NCI-H226 (cell line): Measurements from ENCODE around the gene NAA40.

Experiments
- DNase-seq: peaks from one replicate; pipeline ENCODE4 v3.0.0-alpha.2; 2015

NAA40 gene

GRCh38 chr11:63913866-63914830 lies 24.7 kb upstream of the NAA40 start:
- no peak for DNase-seq

- no peak for DNase-seq
Measured at GRCh38 chr11:63914896-63915691, 23.7 kb upstream of the NAA40 start.

- no peak for DNase-seq
Measured at GRCh38 chr11:63915961-63916836, 22.6 kb upstream of the NAA40 start.

- DNase-seq, result peak; percentile 57
Measured at GRCh38 chr11:63916837-63917691, 21.7 kb upstream of the NAA40 start, which contains the start of gene RCOR2. Gene RCOR2 (minus strand): TSS chr11:63917164. CDS start chr11:63916456, 708 bp downstream.

- no peak for DNase-seq
Measured at GRCh38 chr11:63917692-63918506, 20.9 kb upstream of the NAA40 start.

- DNase-seq, result no peak
Measured at GRCh38 chr11:63918507-63919191, 20.2 kb upstream of the NAA40 start.

GRCh38 chr11:63919267-63920125 lies 19.3 kb upstream of the NAA40 start:
- DNase-seq, result no peak

- no peak for DNase-seq
Measured at GRCh38 chr11:63920126-63920938, 18.5 kb upstream of the NAA40 start.

GRCh38 chr11:63920939-63921417 lies 17.8 kb upstream of the NAA40 start:
- no peak for DNase-seq

- no peak for DNase-seq
Measured at GRCh38 chr11:63922673-63923192, 16.1 kb upstream of the NAA40 start.

- DNase-seq, result no peak
Measured at GRCh38 chr11:63923319-63923718, 15.5 kb upstream of the NAA40 start.

GRCh38 chr11:63929616-63930015 lies 9.2 kb upstream of the NAA40 start:
- DNase-seq, result no peak

- no peak for DNase-seq
Measured at GRCh38 chr11:63931045-63931444, 7.8 kb upstream of the NAA40 start.

- no peak for DNase-seq
Measured at GRCh38 chr11:63931876-63932275, 6.9 kb upstream of the NAA40 start.

GRCh38 chr11:63933459-63933858 lies 5.3 kb upstream of the NAA40 start:
- no peak for DNase-seq

- DNase-seq, result peak; percentile 38
Measured at GRCh38 chr11:63937713-63938478, 906 bp upstream of the NAA40 start.

- no peak for DNase-seq
Measured at GRCh38 chr11:63939397-63939891, 642 bp downstream of the NAA40 start.
